PC-3 (cell line): ENCODE data around the gene TMSB4X.

ENCODE experiments used
- EZH2 ChIP-seq: fragments of 300-600 bp; sonication (generic); IDR thresholded peaks from one replicate; pipeline ENCODE4 v1.6.1; 2017; ENCODE audit warnings: antibody characterized with exemption, mild to moderate bottlenecking, low read length; ENCODE audit not compliant: unreplicated experiment
- EZH2phosphoT487 ChIP-seq: fragments of 300-600 bp; sonication (generic); IDR thresholded peaks from 2 replicates; pipeline ENCODE4 v1.6.1; 2018; ENCODE audit warnings: mild to moderate bottlenecking, antibody characterized with exemption, low read length, borderline replicate concordance
- TF ChIP-seq, protein P1 (sequence below): fragments of 300-600 bp; sonication (generic); conservative IDR thresholded peaks from 2 replicates; pipeline ENCODE4 v1.5.1; 2017; ENCODE audit warnings: antibody characterized with exemption, low read depth, mild to moderate bottlenecking, low read length

- TF ChIP-seq EZH2phosphoT487 (no peak), EZH2 (no peak)
- TF ChIP-seq, protein P1, sequence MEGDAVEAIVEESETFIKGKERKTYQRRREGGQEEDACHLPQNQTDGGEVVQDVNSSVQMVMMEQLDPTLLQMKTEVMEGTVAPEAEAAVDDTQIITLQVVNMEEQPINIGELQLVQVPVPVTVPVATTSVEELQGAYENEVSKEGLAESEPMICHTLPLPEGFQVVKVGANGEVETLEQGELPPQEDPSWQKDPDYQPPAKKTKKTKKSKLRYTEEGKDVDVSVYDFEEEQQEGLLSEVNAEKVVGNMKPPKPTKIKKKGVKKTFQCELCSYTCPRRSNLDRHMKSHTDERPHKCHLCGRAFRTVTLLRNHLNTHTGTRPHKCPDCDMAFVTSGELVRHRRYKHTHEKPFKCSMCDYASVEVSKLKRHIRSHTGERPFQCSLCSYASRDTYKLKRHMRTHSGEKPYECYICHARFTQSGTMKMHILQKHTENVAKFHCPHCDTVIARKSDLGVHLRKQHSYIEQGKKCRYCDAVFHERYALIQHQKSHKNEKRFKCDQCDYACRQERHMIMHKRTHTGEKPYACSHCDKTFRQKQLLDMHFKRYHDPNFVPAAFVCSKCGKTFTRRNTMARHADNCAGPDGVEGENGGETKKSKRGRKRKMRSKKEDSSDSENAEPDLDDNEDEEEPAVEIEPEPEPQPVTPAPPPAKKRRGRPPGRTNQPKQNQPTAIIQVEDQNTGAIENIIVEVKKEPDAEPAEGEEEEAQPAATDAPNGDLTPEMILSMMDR = no peak
These were observed 2.9 kb downstream of the TMSB4X start for GRCh38 chrX:12977761-12978204.
